GM18519 (cell line): ENCODE measurements around the gene COL8A1.

Source experiments
- ATAC-seq: cut with Tn5 transposase; IDR thresholded peaks from one replicate; pipeline ENCODE4 v1.9.1; 2021; ENCODE audit warnings: mild to moderate bottlenecking, moderate library complexity; ENCODE audit not compliant: unreplicated experiment, low FRiP score

Gene COL8A1

DNA sequence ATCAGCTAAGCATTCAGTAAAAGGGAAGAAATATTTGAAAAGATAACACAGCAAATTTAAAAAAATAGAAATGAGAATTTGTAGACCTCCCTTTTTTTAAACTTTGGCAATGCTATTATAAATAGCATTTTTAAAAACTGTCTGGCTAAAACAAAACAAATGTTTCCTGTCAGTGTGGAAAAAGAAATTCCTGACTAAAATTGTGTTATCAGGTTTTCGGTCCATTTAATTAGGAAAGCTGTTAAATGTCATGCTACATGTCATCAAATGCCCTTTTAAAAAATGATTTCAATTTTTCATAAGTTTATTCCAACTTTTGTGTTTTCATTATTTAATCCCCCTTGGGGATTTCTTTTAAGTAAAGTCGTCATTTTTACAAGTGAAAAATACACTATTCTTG lies 29.6 kb downstream of the COL8A1 start:
- ATAC-seq: no peak

DNA sequence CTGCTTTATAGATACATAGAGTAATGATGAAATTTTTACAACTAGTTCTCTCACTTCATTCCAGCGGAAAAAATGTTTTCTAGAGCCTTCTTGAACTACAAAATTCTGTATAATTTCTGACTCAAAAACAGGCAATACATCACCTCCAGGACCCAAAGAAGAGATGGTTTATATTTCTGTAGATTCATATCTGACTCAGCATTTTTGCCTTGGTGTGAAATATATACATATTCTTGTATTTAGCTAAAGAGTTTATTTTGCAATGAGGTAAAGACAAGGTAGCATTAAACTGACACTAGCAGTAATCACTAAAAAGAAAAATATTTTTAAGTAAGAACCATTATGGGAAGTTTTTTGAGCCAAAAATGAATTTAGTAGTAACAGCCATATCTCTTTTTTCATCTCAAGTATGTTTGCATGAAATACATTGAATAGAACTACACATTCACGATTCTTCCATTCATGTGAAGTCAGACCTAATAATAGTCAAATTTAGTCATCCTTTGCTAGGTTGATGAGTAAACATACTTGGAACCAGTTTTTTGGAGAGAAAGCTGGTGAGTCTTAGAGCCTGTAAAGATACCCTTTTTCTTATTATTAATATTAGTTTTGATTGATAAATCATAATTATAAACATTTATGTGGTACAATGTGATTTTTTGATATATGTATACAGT lies 31.6 kb downstream of the COL8A1 start:
- ATAC-seq: no peak

DNA sequence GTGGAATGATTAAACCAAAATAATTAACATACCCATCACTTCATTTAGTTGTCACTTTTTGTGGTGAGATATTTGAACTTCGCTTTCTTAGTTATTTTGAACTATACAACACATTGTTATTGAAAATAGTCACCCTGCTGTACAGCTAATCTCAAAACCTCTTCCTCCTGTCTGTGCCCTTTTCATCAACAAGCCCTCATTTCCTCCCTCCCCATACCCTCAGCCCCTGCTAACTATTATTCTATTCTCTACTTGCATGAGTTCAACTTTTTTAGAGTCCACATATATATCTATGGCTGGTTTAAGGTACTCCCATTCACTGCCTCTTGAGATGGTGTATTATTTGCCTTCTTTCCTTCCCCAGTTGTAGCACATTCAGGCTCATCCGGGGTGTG lies 32.2 kb downstream of the COL8A1 start:
- no peak for ATAC-seq

DNA sequence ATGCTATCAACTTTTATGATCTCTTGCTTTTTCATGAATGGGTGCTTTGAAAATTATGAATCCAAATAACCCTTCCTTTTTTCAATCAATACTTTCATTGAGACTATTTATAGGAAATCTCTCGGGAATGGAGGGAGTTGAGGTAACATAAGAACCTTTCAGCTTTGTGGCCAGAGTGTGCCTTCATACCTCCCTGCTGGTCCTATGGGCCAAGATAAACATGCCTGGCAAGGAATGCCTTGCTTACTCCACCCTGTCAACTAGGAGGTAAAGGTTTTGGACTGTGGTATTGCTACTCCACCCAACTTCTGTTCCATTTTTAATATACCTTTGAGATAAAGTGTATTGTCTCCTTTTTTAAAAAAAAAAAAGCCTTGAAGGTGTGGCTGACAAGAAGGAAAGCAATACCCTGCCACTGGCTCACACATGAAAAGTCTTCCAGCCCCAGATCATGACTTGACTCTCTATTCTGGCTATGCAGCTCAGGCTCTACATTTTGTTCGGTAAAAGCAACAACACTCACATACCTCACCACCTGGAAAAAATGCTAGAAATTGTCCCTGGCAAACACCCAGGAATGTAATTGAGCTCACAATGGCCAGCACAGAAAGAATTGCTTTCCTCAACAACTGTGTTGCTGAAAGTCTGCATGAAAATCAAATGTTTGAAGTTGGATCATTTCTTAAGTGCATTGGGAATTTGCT lies 35.8 kb downstream of the COL8A1 start:
- no peak for ATAC-seq

DNA sequence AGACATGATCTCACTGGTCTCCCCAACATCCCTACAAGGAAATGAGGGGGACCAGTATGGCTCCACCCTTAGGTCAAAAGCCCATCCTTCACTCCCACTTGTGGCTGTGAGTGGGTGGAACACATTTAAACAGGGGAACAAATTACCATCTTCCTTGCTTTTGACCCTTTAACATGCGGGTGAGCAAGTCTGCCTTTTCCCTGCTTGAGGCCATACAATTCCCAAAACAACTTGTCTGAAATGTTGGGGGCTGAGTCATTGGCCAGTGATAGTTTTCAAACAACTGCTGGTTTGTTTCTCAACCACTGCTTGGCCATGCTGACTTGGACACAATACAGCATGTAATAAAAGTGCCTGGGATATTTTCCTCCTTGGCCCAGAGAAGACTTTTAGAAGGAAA lies 39.6 kb downstream of the COL8A1 start:
- no peak for ATAC-seq

DNA sequence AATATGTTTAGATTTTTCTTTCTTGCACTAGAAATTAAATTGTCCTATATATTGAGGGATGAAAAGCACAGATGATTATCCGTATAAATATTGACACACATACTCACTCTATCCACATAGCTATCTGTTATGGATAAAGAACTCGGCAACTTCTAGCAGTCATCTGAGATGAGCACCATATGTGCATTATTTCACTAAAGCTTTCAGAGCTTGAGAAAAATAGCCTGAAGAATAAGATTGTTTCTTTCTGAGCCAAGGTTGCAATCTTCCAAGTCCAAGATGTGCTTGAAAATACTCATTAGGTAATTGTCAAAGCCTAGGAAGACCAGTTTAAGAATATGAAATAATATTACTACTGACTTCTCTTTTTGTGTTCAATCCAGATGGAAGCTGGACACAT lies 40.5 kb downstream of the COL8A1 start:
- ATAC-seq: no peak

DNA sequence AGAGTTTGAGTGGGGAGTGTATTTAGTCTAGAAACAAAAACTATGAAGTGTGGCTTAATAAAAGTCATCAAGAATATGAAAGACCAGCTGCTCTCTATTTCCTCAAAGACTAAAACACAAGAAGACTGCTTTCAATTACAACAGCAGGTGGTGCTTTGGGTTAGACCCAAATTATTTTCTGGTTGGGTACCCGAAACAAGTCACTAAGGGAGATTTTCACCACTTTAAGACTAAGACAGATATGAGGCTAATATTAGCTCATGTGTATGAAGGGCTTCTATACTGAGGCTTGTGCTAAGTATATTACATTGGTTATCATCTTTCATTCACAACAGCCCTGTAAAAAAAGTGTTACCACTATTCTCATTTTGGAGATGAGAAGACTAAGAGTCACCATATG lies 43.1 kb downstream of the COL8A1 start:
- no peak for ATAC-seq

DNA sequence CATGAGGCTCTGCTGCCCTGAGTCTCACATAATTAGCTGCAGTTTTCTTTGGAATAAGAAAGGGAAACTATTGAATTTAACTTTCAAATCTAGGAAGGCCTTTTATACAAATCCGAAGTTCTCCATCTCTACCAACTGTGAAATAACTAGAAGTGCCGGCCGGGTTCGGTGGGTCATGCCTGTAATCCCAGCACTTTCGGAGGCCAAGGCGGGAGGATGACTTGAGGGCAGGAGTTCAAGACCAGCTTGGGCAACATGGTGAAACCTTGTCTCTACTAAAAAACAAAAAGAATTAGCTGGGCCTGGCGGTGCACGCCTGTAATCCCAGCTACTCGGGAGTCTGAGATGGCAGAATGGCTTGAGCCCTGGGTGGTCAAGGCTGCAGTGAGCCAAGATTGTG lies 43.6 kb downstream of the COL8A1 start:
- ATAC-seq: no peak

DNA sequence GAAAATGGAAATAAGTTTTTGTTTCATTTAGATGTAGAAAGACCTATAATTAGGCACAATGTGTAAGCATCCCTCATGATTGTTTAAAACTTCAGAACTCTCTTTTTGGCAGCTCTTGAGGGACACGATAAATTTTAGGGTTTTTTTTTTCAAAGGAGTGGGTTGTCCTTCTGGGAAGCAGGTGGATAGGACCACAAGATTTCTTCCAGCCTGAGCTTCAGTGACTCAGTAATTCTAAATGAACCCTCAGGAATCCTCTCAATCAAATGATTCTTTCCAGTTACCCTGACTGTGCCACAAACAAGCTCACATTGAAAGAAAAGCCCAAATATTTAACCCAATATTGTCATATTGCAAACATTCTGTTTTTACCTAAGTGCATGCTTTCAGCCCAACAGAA lies 45.1 kb downstream of the COL8A1 start:
- no peak for ATAC-seq

DNA sequence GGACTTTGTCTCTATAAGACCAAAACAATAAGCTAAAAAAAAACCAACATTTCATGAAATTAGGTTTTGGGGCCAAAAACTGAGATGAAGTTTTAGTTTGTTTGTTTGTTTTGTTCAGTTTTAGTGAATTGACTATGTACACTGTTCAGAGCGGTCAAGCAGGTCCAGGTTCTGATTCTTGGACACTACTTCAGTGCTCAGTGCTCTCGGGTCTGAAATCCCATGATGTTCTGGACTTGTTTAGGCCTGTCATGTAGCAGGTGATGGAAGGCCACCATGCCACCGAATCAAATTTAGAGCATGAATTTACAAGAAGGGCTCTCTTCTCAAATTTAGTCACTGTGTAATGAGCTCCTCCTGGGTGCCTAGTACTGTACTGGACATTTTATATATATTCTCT lies 45.5 kb downstream of the COL8A1 start:
- ATAC-seq: no peak

DNA sequence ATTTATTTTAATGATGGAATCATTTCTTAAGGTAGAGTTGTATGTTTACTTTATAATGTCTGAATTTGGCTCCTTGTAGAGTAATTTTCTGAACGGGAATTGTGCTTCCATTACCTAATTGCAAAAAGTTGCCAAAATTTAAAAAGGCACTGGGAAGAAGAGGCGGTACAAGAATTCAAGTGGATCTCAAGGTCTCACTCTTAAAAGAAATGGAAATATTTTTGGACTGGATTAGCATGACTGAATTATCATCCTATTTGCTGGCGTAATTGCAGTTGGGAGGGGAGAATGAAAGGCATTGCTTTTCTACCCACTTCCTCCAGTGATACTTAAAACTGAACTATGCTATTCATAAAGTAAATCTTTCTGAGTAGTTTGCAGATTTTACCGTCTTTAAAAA lies 46.2 kb downstream of the COL8A1 start:
- ATAC-seq: no peak

DNA sequence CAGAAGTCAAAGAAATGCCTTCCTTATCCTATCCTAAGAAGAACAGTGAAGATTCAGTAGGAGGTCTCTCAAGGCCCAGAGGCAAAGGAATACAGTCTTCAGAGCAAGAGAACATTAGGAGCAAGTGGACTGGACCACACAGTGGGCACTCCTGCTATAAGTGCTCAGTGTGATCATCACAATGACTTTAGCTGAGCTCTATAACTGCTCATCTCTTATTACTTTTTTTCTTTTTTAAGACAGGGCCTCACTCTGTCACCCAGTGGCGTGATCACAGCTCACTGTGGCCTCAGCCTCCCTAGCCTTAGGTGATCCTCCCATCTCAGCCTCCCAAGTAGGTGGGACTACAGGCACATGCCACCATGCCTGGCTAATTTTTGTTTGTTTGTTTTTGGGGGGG lies 48.1 kb downstream of the COL8A1 start:
- no peak for ATAC-seq

DNA sequence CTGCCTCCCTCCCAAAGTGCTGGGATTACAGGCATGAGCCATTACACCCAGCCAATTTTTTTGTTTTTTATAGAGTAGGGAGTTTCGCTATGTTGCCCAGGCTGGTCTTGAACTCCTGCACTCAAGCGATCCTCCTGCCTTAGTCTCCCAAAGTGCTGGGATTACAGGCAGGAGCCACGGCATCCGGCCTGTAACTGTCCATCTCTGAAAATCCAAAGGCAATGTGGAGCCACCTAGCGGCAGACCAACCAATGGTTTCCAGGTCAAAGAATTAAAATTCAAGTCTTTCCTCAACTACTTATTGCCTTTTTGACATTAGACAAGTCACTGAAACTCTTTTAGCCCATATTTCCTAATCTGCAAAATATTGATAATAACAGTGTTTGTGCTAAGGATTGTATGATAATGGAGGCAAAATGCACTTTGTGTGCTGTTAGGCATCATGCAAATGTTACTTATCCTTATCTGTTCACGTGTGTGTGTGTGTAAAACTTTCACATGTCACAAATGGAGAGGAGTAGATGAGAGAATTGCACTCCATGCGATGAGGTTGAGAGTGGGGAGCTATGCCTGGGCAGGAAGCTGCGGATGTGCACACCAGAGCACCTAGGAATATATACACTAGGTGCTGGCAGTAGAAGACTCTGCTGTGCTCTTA lies 48.7 kb downstream of the COL8A1 start:
- ATAC-seq: no peak

DNA sequence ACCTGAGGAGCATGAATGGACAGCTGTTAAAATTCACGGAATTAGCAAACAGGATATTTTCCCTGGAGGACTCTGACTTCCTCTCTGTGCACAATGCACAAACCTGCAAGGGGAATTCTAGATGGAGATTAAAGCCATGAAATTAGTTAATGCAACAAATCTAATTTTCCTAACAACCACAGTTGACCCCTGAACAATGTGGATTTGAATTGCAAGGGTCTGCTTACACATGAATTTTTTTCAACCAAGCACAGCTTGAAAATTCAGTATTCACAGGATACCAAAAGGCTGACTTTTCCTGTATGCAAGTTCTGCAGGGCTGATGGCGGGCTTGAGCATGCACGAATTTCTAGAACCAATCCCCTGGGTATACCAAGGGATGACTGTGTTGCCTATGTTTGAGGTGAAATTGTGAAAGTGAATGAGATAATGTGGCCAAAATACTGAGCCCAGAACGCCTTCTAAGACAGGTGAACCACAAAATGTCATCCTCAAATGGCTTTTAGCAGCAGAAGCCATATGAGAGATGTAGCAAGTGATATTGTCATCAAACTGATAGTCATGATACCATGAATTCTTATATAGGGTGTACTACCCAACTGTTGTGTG lies 52.5 kb downstream of the COL8A1 start:
- no peak for ATAC-seq

DNA sequence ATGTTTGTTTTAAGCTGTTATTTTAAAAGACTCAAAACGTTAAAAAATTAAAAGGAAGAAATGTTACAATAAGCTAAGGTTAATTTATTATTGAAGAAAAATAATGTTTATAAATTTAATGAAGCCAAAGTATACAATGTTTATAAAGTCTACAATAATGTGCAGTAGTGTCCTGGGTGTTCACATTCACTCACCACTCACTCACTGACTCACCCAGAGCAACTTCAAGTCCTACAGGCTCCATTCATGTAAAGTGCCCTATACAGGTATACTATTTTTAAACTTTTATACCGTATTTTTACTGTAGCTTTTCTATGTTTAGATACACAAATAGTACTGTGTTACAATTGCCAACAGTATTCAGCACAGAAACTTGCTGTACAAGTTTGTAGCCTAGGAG lies 55.2 kb downstream of the COL8A1 start:
- no peak for ATAC-seq

DNA sequence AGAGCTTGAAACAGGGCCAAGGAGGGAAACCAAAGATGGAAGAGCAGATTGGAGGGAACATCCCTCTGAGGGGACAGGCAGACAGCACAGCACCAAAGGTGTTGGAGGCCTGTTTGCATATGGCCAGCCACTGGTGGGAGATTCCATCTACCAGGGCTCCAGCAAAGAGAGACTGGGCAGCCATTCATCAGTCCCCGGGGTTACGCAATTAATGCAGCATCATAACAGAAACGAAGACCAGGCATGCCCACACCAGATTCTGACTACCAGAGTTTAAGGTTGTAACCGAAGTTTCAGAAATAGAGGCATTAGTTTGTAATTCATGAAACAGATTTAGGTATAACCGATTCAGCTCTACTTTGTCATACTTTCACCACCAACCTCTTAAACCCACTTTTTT lies 58.1 kb downstream of the COL8A1 start:
- ATAC-seq: no peak

DNA sequence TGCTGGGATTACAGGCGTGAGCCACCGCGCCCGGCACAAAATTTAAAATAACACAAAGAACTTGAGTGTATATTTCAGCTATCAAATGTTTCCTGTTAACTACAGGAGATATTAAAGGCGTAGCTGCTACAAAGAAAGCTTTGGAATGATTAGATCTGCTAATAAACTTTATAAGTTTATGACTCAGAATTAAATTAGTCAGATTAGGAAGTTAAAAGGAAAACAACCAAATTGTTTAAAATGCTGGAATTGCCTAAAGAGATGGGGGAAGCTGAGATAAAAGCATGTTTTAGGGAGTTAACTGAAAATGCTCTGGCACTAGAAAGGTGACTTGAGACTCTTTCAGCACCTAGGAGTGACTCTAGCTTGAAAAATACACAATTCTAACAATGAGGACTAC lies 58.9 kb downstream of the COL8A1 start:
- no peak for ATAC-seq

DNA sequence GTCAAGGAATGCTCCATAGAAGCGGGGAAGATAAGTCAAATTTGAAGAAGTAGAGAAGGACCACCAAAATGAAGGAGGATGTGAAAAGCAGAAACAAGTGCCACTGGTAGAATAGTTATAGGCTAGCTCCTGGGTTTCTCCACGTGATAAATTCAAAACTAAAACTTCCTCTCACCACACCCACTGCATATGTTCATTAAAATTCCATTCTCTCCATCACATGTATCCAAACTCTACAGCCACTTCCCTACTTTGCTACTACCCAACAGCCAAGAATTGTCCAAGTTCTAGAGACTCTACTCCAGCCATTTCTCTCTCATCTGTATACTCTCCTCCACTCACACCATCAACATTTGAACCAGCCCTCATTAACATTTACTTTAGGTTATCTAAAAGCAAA lies 60.5 kb downstream of the COL8A1 start:
- no peak for ATAC-seq

DNA sequence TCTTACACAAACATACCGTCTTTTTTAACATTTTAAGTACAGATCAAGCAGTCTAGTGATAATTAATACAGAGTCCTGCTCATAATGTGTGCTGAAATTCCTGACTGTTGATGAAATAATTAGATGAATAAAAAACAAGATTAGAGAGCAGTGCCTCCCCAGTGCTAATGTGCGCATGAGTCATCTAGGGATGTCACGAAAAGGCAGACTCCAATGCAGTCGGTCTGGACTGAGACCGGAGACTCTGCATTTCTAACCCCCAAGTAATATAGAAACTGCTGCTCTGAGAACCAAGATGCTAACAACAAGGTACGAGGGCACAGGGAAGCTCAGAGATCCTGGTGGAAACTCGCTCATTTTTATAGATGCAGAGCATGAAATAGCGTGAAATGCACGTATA lies 61.4 kb downstream of the COL8A1 start:
- no peak for ATAC-seq

DNA sequence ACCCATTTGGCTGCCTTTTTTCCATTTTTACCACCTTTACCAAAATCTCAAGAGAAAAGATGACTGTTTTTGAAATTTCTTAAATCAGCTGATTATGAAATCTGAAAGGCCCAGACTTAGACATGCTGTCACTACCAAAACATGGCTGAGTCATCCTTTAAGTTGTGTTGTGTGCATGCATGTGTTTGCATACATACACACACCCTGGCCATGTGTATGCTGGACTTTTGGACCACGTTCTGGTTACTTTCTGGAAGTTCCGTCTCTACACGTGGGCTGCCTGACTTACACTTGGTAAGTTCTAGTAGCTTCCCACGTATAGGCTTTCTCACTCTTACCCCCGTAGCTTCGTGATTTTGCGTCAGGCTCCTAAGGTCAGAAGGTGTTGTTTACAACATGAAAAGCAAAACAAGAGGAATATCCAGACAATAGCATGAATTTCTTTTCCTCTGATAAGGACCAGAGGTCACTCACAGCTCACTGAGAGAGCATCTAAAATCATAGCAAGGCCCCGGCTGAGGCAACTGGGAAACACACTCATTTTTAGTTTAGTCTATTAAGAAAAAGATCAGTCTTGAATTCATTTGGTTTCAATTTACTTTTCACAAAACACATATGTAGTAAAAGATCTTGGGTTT lies 62.4 kb downstream of the COL8A1 start:
- ATAC-seq: no peak
